Nephron progenitor cell (in vitro differentiated cells): ENCODE results near the gene ZNF248.
"Not testable (repeated sequence)": the region's sequence is repeated elsewhere in the genome, so short reads cannot be mapped to it uniquely, and the experiment has no call there.

Experiments
- DNase-seq: peaks from one replicate; pipeline ENCODE4 v3.0.0; 2021
- H3K27ac Mint-ChIP-seq: 2 replicates; pipeline ENCODE4 v1.8.0; 2021; ENCODE audit warnings: mild to moderate bottlenecking, moderate library complexity, mixed read lengths
- H3K27me3 Mint-ChIP-seq: 2 replicates; pipeline ENCODE4 v1.8.0; 2021; ENCODE audit warnings: mild to moderate bottlenecking, low read depth, mixed read lengths; ENCODE audit not compliant: poor library complexity
- H3K36me3 Mint-ChIP-seq: 2 replicates; pipeline ENCODE4 v1.8.0; 2021; ENCODE audit warnings: low read depth, mixed read lengths
- H3K4me1 Mint-ChIP-seq: 2 replicates; pipeline ENCODE4 v1.8.0; 2021; ENCODE audit warnings: mixed read lengths
- H3K4me3 Mint-ChIP-seq: 2 replicates; pipeline ENCODE4 v1.8.0; 2021; ENCODE audit warnings: mild to moderate bottlenecking, moderate library complexity, mixed read lengths
- H3K9me3 Mint-ChIP-seq: 2 replicates; pipeline ENCODE4 v1.8.0; 2021; ENCODE audit warnings: mild to moderate bottlenecking, moderate library complexity, mixed read lengths
- CTCF ChIP-seq: fragments of 200-600 bp; sonication (generic); IDR thresholded peaks from 2 replicates; pipeline ENCODE4 v1.5.0; 2021; ENCODE audit warnings: antibody characterized with exemption

Gene ZNF248

GRCh38 chr10:37739181-37739580 is 118.2 kb downstream of the ZNF248 start:
- no peak for TF ChIP-seq CTCF
- no peak for DNase-seq

GRCh38 chr10:37738241-37738640 is 119.2 kb downstream of the ZNF248 start:
- not testable (repeated sequence) for H3K27ac Mint-ChIP-seq, H3K4me1 Mint-ChIP-seq, H3K4me3 Mint-ChIP-seq, H3K27me3 Mint-ChIP-seq, H3K36me3 Mint-ChIP-seq, DNase-seq
- H3K9me3 Mint-ChIP-seq: peaks cover 81% of the 10 kb centered on the region

More at GRCh38 chr10:37739181-37739580, 118.2 kb downstream of the ZNF248 start:
- H3K9me3 Mint-ChIP-seq: peaks cover 86% of the 10 kb centered on the region
- H3K4me1 Mint-ChIP-seq: no peaks in the 10 kb centered on the region
- H3K27me3 Mint-ChIP-seq: no peaks in the 10 kb centered on the region
- H3K36me3 Mint-ChIP-seq: no peaks in the 10 kb centered on the region
- no peak overlapping the region for H3K4me3 Mint-ChIP-seq
- H3K27ac Mint-ChIP-seq: no peak overlapping the region

- Mint-ChIP-seq H3K9me3 (peaks cover 82% of the 10 kb centered on the region), H3K4me3 (no peak overlapping the region), H3K4me1 (no peaks in the 10 kb centered on the region), H3K36me3 (no peaks in the 10 kb centered on the region), H3K27ac (no peak overlapping the region), H3K27me3 (no peaks in the 10 kb centered on the region)
- no peak for TF ChIP-seq CTCF
- DNase-seq: no peak
Measured at GRCh38 chr10:37737336-37737735, 120.1 kb downstream of the ZNF248 start.

GRCh38 chr10:37736120-37736519 is 121.3 kb downstream of the ZNF248 start:
- Mint-ChIP-seq H3K4me1 (no peaks in the 10 kb centered on the region), H3K27ac (no peak overlapping the region), H3K36me3 (no peaks in the 10 kb centered on the region), H3K9me3 (peaks cover 78% of the 10 kb centered on the region), H3K4me3 (no peak overlapping the region), H3K27me3 (no peaks in the 10 kb centered on the region)
- no peak for TF ChIP-seq CTCF
- DNase-seq: no peak

GRCh38 chr10:37734971-37735370 is 122.4 kb downstream of the ZNF248 start:
- Mint-ChIP-seq H3K36me3 (no peaks in the 10 kb centered on the region), H3K4me3 (no peak overlapping the region), H3K27ac (no peak overlapping the region), H3K9me3 (peaks cover 72% of the 10 kb centered on the region), H3K27me3 (no peaks in the 10 kb centered on the region), H3K4me1 (no peaks in the 10 kb centered on the region)
- TF ChIP-seq CTCF: no peak
- no peak for DNase-seq
